NCI-H226 (cell line): ENCODE measurements around the gene NSA2.
A peak's percentile ranks its signal among the peaks of the same experiment; 100 is the strongest.
"Not testable (repeated sequence)": the region's sequence is repeated elsewhere in the genome, so short reads cannot be mapped to it uniquely, and the experiment has no call there.

Experiments
- DNase-seq: peaks from one replicate; pipeline ENCODE4 v3.0.0-alpha.2; 2015

NSA2 gene

GRCh38 chr5:74766849-74767578, at the start of gene NSA2, which contains the start of gene GFM2:
Gene NSA2, plus strand, starts transcription at chr5:74767249. Its CDS starts 112 bp downstream, at chr5:74767361.
Gene GFM2, minus strand, starts transcription at chr5:74767117. Its CDS starts 3,375 bp downstream, at chr5:74763742.
- DNase-seq: peak; percentile 89

DNA sequence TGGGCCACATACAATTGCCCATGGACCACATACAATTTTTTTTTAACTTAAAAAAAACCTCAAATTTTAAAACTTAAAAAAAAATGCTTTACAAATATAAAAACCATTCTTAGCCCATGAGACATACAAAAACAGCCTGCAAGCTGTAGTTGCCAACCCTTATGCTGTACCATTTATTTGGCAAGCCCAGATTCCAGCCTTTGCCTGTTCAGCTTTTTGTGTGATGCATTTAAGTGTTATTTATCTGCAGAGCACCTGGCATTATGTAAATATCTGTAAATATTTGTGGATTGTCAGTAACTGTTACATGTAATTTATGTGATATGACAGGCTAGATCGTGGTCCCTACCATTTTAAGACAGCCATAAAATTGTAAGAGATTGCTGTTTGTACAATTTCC, 49.5 kb upstream of the NSA2 start:
- DNase-seq: no peak

GRCh38 chr5:74722271-74722670, 44.8 kb upstream of the NSA2 start:
- DNase-seq: no peak

GRCh38 chr5:74725331-74725730, 41.7 kb upstream of the NSA2 start:
- DNase-seq: no peak

GRCh38 chr5:74736759-74737158, 30.3 kb upstream of the NSA2 start:
- DNase-seq: no peak

DNA sequence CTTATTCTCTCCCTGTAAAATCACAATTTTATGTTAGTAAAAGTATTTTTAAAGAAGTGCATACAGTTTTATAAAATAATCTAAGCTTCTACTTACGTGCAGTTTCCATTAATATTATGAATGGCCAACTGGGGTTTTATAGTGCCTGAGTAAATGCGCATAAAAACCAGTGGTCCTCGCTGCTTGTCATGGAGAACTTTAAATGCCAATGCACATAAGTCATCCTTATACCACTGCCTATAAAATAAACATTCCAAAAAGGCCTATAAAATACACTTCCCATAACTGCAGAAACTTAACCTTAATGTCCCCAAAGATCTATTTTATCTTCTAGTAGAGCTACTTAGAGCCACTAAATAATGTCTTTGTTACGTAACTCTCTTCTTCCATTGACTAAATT, 28.6 kb upstream of the NSA2 start:
- DNase-seq: no peak

- DNase-seq: not testable (repeated sequence)
Measured at GRCh38 chr5:74748742-74749141, 18.3 kb upstream of the NSA2 start.

- DNase-seq: peak; percentile 4
Measured at GRCh38 chr5:74761241-74761640, 5.8 kb upstream of the NSA2 start.

- DNase-seq: peak; percentile 96
Measured at GRCh38 chr5:74762599-74762998, 4.5 kb upstream of the NSA2 start.

DNA sequence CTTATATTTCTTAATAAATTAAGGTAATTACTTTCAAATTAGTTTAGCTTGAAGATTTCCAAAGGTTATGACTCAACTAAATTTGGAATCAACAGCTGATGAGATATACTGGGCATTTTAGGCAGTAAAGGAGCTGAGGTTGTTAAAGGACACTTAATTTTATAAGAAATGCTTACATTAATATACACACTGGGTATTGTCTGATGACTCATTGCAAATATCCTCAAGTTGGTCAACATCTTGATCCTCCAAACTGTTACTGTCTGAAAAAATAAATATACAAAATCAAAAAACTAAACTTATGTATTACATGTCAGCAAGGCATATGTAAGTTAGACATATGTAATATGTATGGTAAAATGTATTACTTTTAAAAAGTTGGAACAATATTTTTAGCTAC, 3.5 kb upstream of the NSA2 start:
- no peak for DNase-seq

DNA sequence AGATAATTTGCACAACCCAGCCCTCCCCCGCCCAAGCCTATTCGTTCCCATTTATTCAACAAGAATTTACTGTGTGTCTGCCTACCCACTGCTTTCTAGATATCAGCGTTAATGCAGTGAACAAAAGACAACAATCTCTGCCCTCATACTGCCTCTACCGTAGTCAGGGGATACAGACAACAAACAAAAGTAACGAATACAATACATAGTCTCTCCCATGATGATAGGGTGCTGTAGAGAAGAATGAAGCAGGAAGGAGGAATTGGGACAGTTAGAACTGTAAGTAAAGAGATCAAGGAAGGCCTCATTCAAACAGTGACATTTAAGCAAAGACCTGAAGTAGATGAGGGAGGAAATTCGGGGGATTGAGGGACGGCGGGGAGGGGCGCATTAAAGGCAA, 1.8 kb upstream of the NSA2 start:
- no peak for DNase-seq

- DNase-seq: no peak
Measured at GRCh38 chr5:74765929-74766328, 1.1 kb upstream of the NSA2 start.

GRCh38 chr5:74766418-74766848, 616 bp upstream of the NSA2 start:
- peak; percentile 26 for DNase-seq

DNA sequence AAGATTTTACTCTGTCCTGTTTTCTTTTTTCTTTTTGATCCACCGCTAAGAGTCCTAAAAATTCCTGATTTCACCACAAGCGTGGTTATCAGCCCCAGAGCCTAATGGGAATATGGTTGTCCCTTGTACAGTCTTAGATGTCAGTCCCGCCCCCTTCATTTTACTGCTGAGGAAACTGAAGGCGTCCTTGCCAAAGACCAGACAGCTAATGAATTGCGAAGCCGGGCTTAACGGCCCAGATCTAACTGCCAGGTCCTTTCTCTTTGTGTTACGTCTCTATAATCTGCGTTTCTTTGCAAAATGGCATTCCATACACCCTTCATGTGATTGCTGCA, 497 bp downstream of the NSA2 start:
- DNase-seq: peak; percentile 30

- DNase-seq: no peak
Measured at GRCh38 chr5:74772359-74772758, 5.3 kb downstream of the NSA2 start.

DNA sequence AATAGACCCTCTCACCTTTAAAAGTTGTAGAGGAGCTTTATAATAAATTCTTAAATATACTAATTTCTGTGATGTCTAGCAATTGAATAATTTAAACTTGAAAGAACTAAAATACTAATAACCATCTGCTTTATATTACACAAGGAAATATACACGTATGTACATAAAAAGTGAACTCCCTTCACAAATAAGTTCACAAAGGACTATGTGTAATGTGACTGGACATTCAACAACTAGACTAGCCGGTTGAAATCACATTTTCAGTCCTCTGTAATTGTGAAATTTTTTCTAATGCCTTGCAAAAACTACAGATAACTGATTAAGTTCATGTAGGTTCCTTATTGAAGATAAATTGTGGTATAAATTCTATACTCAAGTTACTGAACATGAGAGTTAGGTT, 11.6 kb downstream of the NSA2 start:
- no peak for DNase-seq

DNA sequence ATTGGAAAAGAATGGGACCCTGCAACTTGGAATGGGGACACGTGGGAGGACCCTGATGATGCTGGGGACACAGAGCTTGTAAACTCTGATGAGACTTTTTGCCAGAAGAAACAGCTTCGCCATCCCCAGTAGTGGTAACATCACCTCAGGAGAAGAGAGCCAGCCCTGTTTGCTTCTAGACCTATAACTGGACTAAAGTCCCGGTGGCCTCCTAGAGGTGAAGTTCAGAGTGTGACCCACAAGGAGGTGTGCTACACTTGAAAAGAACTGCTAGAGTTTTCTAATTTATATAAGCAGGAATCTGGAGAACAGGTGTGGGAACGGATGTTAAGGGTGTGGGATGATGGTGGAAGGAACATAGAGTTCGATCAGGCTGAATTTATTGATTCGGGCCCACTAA, 19.8 kb downstream of the NSA2 start:
- no peak for DNase-seq

GRCh38 chr5:74787424-74787823, 20.4 kb downstream of the NSA2 start:
- DNase-seq: no peak

GRCh38 chr5:74791669-74792068, 24.6 kb downstream of the NSA2 start:
- DNase-seq: not testable (repeated sequence)

DNA sequence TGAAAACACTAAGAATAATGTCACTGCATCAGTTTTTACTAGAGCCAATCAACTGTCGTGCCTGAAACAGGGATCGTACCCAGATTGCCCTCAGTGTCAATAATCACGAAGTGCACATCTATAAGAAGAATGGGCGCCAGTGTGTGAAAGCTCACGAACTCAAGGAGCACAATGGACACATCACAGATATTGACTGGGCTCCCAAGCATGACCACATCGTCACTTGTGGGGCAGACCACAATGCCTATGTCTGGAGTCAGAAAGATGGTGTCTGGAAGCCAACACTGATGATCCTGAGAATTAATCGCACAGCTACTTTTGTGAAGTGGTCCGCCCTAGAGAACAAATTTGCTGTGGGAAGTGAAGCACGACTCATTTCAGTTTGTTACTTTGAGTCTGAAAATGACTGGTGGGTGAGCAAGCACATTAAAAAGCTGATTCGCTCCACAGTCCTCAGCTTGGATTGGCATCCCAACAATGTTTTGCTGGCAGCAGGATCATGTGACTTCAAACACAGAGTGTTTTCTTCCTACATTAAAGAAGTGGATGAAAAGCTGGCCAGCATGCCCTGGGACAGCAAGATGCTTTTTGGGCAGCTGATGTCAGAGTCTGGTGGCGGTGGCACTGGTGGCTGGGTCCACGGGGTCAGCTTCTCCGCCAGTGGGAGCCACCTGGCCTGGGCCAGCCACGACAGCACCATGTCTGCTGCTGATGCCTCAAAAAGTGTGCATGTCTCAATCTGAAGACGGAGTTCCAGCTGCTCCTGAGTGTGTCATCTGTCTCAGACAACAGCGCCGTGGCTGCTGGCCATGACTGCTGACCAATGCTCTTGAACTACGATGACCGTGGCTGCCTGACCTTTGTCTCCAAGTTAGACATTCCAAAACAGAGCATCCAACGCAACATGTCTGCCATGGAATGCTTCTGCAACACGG, 32.2 kb downstream of the NSA2 start:
- peak; percentile 12 for DNase-seq

DNA sequence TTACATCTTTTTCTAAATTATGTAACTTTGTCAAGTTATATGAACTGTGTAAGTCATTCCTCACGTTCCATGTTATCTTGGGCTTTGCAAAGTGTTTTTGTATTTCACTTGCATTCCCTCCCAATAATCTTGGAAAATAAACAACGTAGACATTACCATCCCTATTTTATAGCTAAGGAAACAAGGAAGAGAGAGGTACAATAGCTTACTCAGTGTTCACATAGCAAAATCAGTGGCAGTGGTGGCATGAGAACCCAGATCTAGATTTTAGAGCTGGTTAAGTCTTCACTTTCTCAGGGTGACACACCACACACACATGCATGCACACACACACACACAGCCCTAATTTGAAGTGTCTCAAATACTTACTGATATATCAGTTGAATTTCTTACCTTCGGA, 34.1 kb downstream of the NSA2 start:
- no peak for DNase-seq

- no peak for DNase-seq
Measured at GRCh38 chr5:74801941-74802340, 34.9 kb downstream of the NSA2 start.

DNA sequence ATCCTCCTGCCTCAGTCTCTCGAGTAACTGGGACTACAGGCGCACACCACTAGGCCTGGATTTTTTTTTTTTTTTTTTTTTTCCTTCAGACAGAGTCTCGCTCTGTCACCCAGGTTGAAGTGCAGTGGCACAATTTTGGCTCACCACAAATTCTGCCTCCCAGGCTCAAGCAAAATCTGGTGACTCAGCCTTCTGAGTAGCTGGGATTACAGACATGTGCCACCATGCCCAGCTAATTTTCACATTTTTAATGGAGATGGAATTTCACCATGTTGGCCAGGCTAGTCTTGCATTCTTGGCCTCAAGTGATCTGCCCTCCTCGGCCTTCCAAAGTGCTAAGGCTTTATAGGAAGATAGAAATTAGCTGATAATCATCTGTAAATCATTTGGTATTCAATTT, 43.9 kb downstream of the NSA2 start:
- DNase-seq: no peak

DNA sequence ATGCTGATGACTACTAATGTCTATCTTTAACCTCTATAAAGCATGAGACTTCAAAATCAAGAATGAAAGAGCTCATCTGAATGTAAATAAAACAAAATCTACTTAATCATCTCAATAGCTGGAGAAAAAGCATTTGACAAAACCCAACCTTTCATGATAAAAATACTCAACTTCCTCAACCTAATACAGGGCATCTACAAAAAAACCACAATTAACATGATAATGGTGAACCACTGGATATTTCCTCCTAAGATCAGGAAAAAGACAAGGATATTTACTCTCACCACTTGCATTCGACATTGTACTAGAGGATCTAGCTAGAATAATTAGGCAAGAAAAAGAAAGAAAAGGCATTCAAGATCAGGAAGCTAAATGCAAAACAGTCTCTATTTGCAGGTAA, 49.8 kb downstream of the NSA2 start:
- no peak for DNase-seq
